DND-41 (cell line): ENCODE data around the gene MXD4.

Source experiments
- CTCF ChIP-seq: IDR thresholded peaks from 2 replicates; pipeline ENCODE4 v1.5.1; 2012; ENCODE audit warnings: borderline replicate concordance, low read length, moderate library complexity, mild to moderate bottlenecking; ENCODE audit not compliant: poor library complexity, severe bottlenecking; ENCODE audit errors: extremely low read depth
- EZH2 ChIP-seq: IDR thresholded peaks from 3 replicates; pipeline ENCODE4 v1.6.1; 2012; ENCODE audit warnings: borderline replicate concordance, low read depth, mild to moderate bottlenecking, moderate library complexity, low read length, inconsistent platforms; ENCODE audit not compliant: severe bottlenecking

DNA sequence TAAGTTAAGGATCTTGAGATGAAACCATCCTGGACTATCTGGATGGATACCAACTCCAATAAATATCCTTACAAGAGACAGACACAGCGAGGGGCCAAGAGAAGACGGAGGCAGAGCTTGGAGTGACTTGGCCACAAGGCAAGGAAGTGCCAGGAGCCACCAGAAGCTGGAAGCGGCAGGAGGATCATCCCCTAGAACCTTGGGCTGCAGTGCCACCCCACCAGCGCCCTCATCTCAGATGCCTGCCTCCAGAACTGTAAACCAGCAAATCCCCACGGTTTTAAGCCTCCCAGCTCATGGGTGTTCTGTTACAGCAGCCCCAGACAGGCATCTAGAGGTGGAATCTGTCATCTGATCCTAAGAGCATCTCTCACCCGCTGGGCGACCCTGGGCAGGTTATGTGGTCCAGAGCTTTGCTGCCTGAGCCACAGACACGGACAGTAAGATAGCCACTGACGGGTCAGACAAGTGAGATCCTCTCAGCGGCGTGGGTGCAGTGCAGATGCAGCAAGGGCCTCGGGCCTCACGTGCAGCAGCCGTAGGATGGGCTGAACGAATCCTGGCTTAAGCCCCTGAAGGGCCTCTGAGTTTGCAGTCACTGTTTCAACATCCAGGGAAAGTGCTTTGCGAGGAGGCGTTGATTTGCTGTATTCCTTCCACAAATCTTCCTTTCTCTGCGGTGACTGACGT, 25.1 kb upstream of the MXD4 start:
- TF ChIP-seq CTCF (no peak), EZH2 (no peak)
